GM12865 (cell line): ENCODE results near the gene CXCR1.

Source experiments
- DNase-seq: peaks from one replicate; pipeline ENCODE4 v3.0.0; 2010; ENCODE audit warnings: low read depth
- H3K4me3 ChIP-seq: 2 replicates; pipeline ENCODE4 v1.5.1; 2011; ENCODE audit warnings: mild to moderate bottlenecking, low read depth, low read length, control low read depth
- TF ChIP-seq, protein P1 (sequence below): IDR thresholded peaks from 2 replicates; pipeline ENCODE4 v1.5.1; 2011; ENCODE audit warnings: low read length, control low read depth, low read depth, inconsistent platforms; ENCODE audit not compliant: insufficient read depth; ENCODE audit errors: missing control alignments

Gene CXCR1

DNA sequence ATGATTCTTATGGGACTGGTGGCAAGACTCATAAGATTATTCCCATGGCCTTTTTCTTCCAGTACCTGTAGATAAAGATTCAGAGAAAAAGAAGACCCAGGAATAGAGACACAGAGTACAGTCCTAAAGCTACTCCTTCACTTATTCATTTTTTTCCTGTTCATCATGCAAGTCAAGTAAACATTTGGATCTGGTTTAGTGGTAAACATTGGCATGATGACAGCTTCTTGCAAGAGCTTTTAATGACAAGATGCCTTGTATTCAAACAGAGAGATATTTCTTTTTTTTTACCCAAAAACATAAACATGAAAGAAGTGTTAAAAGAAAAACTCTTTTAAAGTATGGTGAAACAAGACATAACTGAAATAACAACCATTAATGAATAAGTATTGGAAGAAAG, 20.7 kb downstream of the CXCR1 start:
- TF ChIP-seq, protein P1, sequence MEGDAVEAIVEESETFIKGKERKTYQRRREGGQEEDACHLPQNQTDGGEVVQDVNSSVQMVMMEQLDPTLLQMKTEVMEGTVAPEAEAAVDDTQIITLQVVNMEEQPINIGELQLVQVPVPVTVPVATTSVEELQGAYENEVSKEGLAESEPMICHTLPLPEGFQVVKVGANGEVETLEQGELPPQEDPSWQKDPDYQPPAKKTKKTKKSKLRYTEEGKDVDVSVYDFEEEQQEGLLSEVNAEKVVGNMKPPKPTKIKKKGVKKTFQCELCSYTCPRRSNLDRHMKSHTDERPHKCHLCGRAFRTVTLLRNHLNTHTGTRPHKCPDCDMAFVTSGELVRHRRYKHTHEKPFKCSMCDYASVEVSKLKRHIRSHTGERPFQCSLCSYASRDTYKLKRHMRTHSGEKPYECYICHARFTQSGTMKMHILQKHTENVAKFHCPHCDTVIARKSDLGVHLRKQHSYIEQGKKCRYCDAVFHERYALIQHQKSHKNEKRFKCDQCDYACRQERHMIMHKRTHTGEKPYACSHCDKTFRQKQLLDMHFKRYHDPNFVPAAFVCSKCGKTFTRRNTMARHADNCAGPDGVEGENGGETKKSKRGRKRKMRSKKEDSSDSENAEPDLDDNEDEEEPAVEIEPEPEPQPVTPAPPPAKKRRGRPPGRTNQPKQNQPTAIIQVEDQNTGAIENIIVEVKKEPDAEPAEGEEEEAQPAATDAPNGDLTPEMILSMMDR, result no peak
- no peak for DNase-seq

GRCh38 chr2:218145124-218145523, 21.6 kb downstream of the CXCR1 start:
- TF ChIP-seq, protein P1, result no peak
- no peak for DNase-seq
- H3K4me3 ChIP-seq, result no peak overlapping the region

More for the DNA sequence above, 20.7 kb downstream of the CXCR1 start:
- H3K4me3 ChIP-seq, result no peak overlapping the region

GRCh38 chr2:218138047-218138446, 28.7 kb downstream of the CXCR1 start:
- no peak for DNase-seq
- TF ChIP-seq, protein P1, result no peak
- H3K4me3 ChIP-seq, result no peak overlapping the region

DNA sequence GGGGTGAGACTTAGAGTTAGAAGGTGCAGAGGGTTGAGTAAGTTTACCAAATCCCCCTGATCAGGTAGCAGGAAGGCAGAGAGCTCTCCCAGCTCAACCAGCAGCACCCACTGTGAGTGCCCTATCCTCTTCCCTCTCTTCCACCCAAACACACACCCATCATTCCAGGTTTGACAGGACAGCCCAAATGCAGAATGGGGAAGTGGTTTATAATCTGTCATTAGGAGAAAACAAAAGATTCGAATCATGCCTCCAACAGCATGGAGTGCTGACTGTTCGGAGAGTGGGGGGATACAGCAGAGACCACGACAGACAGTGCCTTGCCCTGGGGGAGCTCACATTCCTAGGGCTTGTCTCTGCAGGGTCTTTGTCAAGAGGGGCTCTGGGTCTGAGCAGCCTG, 29.2 kb downstream of the CXCR1 start:
- TF ChIP-seq, protein P1, result no peak

DNA sequence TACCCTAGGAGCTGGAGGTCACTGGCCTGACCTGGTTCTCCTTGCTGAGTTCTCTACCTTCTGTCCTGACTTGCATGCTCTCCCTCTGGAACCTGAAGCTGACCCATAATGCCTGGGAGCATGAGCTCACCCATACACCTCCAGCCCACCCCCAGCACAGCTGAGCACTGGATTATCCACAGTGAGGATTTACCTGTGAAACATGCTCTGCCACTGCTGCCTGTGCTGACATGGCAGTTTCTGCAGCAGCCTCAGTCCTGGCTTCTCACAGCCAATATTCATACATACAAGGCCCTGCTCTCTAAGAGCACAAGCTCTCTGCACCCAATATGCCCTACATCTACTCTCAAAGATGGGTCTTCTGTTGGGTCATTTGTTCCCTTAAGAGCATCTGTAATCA, 35.9 kb downstream of the CXCR1 start:
- no peak for DNase-seq
- TF ChIP-seq, protein P1, result no peak
- no peak overlapping the region for H3K4me3 ChIP-seq

More for the DNA sequence above, 29.2 kb downstream of the CXCR1 start:
- DNase-seq, result no peak
- no peak overlapping the region for H3K4me3 ChIP-seq

GRCh38 chr2:218130377-218130776, 36.4 kb downstream of the CXCR1 start:
- no peak overlapping the region for H3K4me3 ChIP-seq
- TF ChIP-seq, protein P1, result no peak
- no peak for DNase-seq

GRCh38 chr2:218129458-218130135, 37.2 kb downstream of the CXCR1 start:
- no peak overlapping the region for H3K4me3 ChIP-seq
- TF ChIP-seq, protein P1, result no peak
- DNase-seq, result no peak
